T-helper 2 cell (primary cell): ENCODE results near the gene DYNLT2B.
"Not testable (repeated sequence)": the region's sequence is repeated elsewhere in the genome, so short reads cannot be mapped to it uniquely, and the experiment has no call there.

Experiments
- DNase-seq, 5 experiments: peaks; one replicate each; pipeline versions ENCODE4 v3.0.0 to v3.0.0-alpha.2; 2012 to 2022
- total RNA-seq, 2 donors: gene quantifications; one replicate each; lab custom pipeline; 2026; lab: John Stamatoyannopoulos, UW

DYNLT2B gene
- total RNA-seq, result 0.31 to 0.61 reads per million in 2 donors

- DNase-seq, result peak; percentile 77 to 96 (median 83)
These were observed at the start of gene DYNLT2B for GRCh38 chr3:196317687-196318467. Gene DYNLT2B, minus strand, starts transcription at chr3:196318240. Its CDS starts 88 bp downstream, at chr3:196318152.

GRCh38 chr3:196365736-196366135 is 47.7 kb upstream of the DYNLT2B start:
- no peak for DNase-seq

- DNase-seq, result no peak
These were observed 42.5 kb upstream of the DYNLT2B start for GRCh38 chr3:196360586-196360985.

GRCh38 chr3:196358540-196358939 is 40.5 kb upstream of the DYNLT2B start:
- peak in 1 of 5 experiments; percentile 42 for DNase-seq

GRCh38 chr3:196357905-196358304 is 39.9 kb upstream of the DYNLT2B start:
- peak in 2 of 5 experiments; percentile 20 to 76 for DNase-seq

- no peak for DNase-seq
These were observed 38.5 kb upstream of the DYNLT2B start for GRCh38 chr3:196356556-196356955.

GRCh38 chr3:196355668-196356067 is 37.6 kb upstream of the DYNLT2B start:
- DNase-seq, result no peak

- DNase-seq, result no peak
These were observed 36.1 kb upstream of the DYNLT2B start for GRCh38 chr3:196354132-196354531.

- no peak for DNase-seq
These were observed 33.5 kb upstream of the DYNLT2B start for GRCh38 chr3:196351541-196351940.

- DNase-seq, result no peak
These were observed 32.0 kb upstream of the DYNLT2B start for GRCh38 chr3:196350067-196350466.

- no peak for DNase-seq
These were observed 30.7 kb upstream of the DYNLT2B start for GRCh38 chr3:196348698-196349097.

- no peak for DNase-seq
These were observed 26.6 kb upstream of the DYNLT2B start for GRCh38 chr3:196344663-196345062.

GRCh38 chr3:196343917-196344316 is 25.9 kb upstream of the DYNLT2B start:
- not testable (repeated sequence) for DNase-seq

- DNase-seq, result no peak
These were observed 23.1 kb upstream of the DYNLT2B start for GRCh38 chr3:196341137-196341536.

GRCh38 chr3:196340466-196340865 is 22.4 kb upstream of the DYNLT2B start:
- DNase-seq, result no peak

- DNase-seq, result no peak
These were observed 21.6 kb upstream of the DYNLT2B start for GRCh38 chr3:196339493-196340254.

- no peak for DNase-seq
These were observed 21.0 kb upstream of the DYNLT2B start for GRCh38 chr3:196339044-196339443.

- DNase-seq, result no peak
These were observed 18.5 kb upstream of the DYNLT2B start for GRCh38 chr3:196336319-196337145.

GRCh38 chr3:196335503-196335948 is 17.5 kb upstream of the DYNLT2B start:
- no peak for DNase-seq

GRCh38 chr3:196334982-196335381 is 16.9 kb upstream of the DYNLT2B start:
- DNase-seq, result no peak

- DNase-seq, result no peak
These were observed 14.1 kb upstream of the DYNLT2B start for GRCh38 chr3:196332168-196332567.

GRCh38 chr3:196327405-196327804 is 9.4 kb upstream of the DYNLT2B start:
- no peak for DNase-seq

GRCh38 chr3:196326936-196327335 is 8.9 kb upstream of the DYNLT2B start:
- DNase-seq, result no peak
